Fibroblast of skin of scalp (primary cell): ENCODE results near the gene USB1.
"Not testable (repeated sequence)": the region's sequence is repeated elsewhere in the genome, so short reads cannot be mapped to it uniquely, and the experiment has no call there.

ENCODE experiments used
- DNase-seq: peaks from one replicate; pipeline ENCODE4 v3.0.0-alpha.2; 2013

The USB1 gene

DNA sequence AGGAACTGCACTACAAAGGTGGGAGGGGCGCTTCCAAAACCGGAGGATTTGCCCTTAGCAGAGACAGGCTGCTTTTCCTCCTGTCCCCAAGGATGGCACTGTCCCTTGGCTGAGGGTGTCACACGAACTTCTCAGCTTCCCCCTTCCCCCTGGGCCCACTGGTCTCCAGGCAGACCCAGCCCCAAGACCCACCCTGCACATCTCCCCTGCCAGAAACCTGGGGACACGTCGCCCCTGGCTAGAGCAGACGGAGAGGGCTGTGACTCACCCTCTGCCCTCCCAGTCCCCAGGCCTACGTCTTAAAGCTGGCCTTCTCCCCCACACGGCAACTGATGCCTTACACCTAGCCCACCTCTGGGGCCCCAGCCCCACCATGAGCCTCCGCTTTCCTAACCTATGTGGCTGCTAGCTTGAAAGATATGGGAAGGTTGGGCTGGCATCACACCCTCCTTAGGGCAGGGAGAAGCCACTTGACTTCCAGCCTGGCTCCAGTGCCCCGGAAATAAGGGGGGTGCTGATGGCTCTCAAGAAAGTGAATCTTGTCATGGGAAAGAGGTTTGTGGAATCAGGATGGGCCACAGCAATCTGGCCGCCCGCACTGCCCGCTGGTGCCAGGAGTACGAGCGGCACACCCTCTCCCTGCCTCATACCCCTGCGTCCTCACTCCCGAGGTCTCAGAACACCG, 5.3 kb upstream of the USB1 start:
- no peak for DNase-seq

DNA sequence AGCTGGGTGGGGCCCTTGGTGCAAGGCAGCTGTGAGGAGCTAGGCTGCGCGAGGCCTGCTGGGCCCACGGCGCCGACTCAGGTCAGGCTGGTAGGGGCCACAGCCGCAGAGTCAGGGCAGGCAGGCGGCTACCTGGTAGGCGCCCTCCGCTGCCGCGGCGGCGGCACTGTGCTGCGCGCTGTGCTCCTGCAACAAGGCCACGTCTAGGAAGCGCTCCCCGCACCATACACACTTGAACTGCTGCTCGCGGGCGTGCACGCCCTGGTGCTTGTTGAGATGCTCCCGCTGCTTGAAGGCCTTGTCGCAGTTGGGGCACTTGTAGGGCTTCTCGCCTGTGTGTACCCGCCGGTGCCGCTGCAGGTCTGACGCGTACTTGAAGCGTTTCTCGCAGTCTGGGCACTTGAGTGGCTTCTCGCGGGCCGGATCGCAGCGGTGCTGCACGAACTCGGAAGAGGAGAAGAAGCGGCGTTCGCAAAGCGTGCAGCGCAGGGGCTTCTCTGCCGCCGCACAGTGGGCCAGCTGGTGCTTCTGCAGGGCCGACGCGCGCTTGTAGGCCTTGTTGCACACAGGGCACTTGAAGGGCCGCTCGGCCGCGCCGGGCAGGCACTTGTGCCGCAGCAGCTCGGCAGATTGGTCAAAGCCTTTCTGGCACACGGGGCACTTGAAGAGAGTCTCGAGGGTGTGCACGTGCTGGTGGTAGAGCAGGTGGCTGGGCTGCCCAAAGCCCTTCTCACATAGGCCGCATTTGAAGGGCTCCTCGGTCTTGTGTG, 4.6 kb upstream of the USB1 start:
- DNase-seq = no peak

GRCh38 chr16:57997176-57997527, 4.1 kb upstream of the USB1 start:
- no peak for DNase-seq

DNA sequence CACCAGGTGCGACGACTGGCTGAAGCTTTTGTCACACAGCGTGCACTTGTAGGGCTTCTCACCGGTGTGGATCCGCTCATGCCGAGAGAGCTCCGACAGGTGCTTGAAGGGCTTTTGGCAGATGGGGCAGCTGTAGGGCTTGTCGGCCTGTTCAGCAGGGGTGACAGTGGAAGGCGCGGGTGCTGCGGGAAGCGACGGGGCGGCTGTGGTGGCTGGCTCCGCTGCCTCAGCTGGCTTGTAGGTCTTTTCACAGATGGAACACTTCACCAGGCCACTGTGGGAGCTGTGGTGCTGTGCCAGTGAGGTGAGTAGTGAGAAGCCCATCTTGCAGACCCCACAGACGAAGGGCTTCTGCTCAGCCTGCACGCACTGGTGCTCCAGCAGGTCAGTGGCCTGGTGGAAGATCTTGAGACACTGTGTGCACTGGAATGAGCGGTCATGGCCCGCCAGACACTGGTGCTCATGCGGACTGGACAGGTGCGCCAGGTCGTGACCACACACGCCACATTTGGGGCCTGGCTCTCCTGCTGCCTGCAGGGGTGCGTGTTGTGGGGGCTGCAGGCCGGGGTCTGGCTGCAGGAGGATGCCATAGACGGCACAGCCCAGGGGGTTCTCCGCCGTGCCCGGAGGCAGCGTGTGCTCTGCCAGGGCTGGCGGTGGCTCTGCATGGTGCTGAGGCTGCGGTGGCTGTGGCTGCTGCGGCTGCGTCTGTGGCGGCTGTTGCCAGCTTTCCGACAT, 3.5 kb upstream of the USB1 start:
- DNase-seq = no peak

DNA sequence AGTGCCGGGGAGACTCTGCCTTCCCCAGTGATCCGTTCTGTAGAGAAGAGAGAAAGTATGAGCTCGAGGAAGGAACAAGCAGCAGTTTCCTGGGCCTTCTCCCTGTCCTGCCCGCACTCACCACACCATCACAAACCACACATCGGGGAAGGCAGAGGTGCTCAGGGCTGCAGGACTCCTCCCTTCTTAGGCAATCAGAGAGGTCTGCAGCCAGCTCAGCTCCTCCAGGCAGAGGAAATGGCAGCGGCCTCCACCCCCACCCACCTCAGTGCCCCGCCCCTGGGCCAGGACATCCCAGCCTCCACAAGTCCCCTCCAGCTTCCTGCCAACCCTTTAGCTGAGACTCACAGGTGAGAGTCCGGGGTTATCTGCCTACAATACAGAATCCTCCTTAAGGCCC, 2.7 kb upstream of the USB1 start:
- no peak for DNase-seq

DNA sequence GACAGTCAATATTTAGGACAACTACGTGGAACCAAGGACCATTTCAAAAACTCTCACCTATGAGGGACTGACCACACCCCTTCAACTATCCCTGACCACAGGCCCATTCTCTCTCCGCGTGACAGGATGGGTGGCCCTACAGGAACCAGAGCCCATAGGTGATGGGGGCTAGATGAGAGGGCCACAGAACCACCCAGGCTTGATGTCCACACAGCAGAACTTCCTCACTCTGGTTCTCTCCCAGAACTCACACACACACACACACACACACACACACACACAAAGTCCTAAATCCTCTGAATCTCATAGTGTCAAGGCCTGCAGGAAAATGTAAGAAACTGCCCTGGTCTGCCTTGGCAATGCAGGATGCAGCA, 2.2 kb upstream of the USB1 start:
- no peak for DNase-seq

- peak; percentile 31 for DNase-seq
Observed at GRCh38 chr16:57999366-57999970, 1.7 kb upstream of the USB1 start.

- DNase-seq = no peak
Observed at GRCh38 chr16:57999971-58000705, 1.1 kb upstream of the USB1 start, which contains the start of gene ZNF319. Gene ZNF319, minus strand, starts transcription at chr16:58000672. Its CDS starts 2,407 bp downstream, at chr16:57998265.

DNA sequence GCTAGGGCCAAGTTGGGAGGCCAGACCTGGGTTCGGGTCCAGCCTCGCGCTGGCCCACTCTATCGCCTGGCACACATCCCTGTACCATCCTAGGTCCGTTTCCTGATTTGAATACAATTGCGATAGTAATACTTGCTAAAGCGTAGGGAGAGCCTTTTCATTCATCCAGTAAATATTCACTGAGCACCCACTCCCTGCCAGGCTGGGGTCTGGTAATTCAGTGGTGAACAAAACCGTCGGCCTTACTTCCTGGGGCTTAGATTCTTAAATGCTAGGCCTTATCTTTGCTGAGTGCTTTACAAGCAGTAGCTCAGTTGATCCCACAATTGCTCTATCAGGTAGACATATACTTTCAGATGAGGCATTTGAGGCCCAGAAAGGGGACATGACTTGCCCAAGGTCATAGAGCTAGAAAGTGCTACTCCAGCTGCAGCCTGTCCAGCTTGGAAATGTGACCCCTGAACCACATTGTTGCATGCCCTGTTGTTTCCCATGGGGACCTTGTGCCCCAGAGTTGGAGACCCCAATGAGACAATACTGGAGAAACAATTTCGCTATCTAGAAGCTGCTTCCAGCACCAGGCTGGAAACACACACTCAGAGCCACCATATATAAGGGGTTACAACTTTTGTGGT, 691 bp downstream of the USB1 start:
- DNase-seq = no peak

- no peak for DNase-seq
Observed at GRCh38 chr16:58002416-58002800, 1.2 kb downstream of the USB1 start.

- no peak for DNase-seq
Observed at GRCh38 chr16:58002936-58003335, 1.7 kb downstream of the USB1 start.

DNA sequence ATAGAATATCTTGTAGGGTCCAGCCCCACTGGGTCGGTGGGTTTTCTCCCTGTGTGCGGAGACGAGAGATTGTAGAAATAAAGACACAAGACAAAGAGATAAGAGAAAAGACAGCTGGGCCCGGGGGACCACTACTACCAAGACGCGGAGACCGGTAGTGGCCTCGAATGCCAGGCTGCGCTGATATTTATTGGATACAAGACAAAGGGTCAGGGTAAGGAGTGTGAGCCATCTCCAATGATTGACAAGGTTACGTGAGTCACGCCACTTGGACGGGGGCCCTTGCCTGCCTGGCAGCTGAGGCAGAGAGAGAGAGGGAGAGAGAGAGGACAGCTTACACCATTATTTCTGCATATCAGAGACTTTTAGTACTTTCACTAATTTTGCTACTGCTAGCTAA, 3.5 kb downstream of the USB1 start:
- DNase-seq = not testable (repeated sequence)

- no peak for DNase-seq
Observed at GRCh38 chr16:58009856-58010416, 8.7 kb downstream of the USB1 start.

GRCh38 chr16:58010886-58011285, 9.7 kb downstream of the USB1 start:
- DNase-seq = no peak

GRCh38 chr16:58011652-58012051, 10.4 kb downstream of the USB1 start:
- peak; percentile 80 for DNase-seq

DNA sequence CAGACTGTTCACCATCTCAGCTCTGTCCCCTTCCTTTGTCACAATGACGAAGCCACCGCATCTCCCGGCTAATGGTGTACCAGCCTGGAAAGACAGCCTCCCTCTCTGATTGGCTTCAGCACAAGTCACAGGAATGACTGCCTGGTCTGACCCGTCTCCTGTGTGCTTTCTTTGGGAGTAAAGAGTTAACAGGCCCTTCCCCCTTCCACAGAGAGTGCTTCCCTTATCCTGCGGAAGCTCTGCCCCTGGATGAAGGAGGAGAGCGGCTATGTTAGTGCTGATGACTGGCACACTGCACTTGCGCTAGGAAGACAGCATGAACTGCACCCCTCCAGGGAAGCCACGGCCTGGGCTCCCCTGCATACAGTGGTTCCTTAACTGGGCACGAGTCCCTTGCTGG, 11.3 kb downstream of the USB1 start:
- DNase-seq = no peak

DNA sequence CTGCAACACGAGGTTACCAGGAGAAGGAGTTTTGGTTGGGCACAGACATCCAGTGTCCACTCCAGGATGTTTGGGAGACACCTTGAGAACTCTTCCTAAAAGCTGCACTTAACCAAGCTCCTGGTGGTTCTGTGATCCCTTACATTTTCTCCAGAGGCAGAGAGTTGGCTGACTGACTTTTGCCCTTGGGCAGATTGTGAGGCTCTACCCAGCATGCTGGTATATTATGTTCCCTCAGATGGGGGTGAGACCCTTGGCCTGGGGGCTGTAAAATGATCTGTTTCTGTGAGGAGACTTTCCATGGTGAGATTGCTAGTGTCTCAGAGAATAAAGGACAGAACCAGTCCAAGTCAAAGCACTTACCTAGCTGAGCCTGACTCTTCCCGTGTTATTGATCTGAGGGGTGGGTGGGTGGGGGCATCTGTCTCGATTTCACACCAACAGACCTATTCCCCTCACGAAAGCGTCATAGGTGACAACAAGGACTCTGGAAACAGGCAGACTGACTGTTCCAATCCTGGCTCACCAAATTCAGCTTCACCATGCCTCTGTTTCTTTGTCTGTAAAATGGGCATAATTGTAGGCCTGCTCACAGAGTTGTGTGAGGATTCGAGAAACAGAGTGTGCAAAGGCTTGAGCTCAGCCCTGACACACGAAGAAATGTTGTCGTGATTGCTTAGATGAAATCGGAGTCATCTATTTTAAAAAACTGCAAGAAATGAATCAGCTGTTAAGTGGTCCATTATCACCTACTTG, 12.2 kb downstream of the USB1 start:
- no peak for DNase-seq

DNA sequence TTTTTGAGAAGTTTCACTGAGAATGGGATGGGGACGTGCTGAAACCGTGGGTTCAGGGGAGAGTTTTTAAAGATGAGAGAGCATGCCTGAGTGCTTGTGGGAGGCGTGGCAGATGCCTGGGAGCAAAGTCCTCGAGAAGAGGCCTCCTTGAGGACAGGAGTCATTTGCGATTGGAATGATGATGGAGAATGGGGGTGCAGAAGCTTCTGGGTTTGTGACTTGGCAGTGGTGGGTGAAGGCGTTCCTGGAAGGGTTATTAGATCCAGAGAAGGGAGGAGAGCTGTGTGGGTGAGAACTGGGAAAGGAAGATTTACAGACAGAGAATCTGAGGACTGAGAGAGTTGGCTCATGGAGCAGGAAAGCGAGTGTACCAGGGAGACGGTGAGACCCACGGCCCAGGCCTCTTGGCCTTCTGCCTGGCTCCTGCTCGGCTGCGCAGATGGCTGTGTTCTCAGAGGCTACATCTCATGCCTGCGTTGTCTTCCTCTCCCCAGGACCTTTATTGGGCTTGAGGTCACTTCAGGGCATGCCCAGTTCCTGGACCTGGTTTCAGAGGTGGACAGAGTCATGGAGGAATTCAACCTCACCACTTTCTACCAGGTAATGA, 15.7 kb downstream of the USB1 start:
- no peak for DNase-seq

GRCh38 chr16:58018803-58019202, 17.6 kb downstream of the USB1 start:
- DNase-seq = no peak

DNA sequence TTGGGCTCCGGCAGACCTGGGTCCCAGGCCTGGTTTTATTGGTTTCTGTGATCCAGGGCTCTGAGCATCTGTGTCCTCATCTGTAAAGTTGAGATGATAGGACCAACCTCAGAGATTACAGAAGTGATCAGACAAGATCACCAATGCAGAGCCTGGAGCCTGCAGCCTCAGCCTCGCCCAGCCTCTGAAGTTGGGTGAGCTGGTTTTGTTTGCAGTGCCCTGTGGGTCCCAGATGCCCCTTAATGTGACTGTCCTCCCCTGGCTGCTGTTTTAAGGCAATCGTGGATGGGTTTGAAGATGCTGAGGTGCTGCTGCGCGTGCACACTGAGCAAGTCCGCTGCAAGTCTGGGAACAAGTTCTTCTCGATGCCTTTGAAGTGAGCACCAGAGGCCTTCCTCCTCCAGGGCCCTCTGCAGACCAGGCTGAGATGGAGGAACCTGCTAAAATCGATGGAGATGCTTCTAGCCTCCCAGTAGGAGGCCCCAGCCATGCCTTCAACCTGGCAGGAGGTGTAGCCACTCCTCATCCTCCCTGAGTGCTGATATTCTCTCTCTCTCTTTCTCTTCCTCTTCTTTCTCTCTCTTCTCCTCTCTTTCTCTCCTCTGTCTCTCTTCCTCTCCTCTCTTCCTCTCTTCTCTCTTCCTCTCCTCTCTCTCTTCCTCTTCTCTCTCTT, 18.8 kb downstream of the USB1 start:
- DNase-seq = no peak
